WI38 (cell line): ENCODE data around the gene IPO11.
"Not testable (repeated sequence)": the region's sequence is repeated elsewhere in the genome, so short reads cannot be mapped to it uniquely, and the experiment has no call there.

Source experiments
- H3K4me3 ChIP-seq: 2 replicates; pipeline ENCODE4 v1.5.1; 2011; ENCODE audit warnings: low read depth, mild to moderate bottlenecking, control low read depth, low read length
- TF ChIP-seq, protein P1 (sequence below): IDR thresholded peaks from 2 replicates; pipeline ENCODE4 v1.5.1; 2012; ENCODE audit warnings: low read depth, mild to moderate bottlenecking, control low read depth, low read length

Gene IPO11

GRCh38 chr5:62653001-62653863 lies 240.7 kb downstream of the IPO11 start:
- no peak overlapping the region for H3K4me3 ChIP-seq
- TF ChIP-seq, protein P1, sequence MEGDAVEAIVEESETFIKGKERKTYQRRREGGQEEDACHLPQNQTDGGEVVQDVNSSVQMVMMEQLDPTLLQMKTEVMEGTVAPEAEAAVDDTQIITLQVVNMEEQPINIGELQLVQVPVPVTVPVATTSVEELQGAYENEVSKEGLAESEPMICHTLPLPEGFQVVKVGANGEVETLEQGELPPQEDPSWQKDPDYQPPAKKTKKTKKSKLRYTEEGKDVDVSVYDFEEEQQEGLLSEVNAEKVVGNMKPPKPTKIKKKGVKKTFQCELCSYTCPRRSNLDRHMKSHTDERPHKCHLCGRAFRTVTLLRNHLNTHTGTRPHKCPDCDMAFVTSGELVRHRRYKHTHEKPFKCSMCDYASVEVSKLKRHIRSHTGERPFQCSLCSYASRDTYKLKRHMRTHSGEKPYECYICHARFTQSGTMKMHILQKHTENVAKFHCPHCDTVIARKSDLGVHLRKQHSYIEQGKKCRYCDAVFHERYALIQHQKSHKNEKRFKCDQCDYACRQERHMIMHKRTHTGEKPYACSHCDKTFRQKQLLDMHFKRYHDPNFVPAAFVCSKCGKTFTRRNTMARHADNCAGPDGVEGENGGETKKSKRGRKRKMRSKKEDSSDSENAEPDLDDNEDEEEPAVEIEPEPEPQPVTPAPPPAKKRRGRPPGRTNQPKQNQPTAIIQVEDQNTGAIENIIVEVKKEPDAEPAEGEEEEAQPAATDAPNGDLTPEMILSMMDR = no peak

DNA sequence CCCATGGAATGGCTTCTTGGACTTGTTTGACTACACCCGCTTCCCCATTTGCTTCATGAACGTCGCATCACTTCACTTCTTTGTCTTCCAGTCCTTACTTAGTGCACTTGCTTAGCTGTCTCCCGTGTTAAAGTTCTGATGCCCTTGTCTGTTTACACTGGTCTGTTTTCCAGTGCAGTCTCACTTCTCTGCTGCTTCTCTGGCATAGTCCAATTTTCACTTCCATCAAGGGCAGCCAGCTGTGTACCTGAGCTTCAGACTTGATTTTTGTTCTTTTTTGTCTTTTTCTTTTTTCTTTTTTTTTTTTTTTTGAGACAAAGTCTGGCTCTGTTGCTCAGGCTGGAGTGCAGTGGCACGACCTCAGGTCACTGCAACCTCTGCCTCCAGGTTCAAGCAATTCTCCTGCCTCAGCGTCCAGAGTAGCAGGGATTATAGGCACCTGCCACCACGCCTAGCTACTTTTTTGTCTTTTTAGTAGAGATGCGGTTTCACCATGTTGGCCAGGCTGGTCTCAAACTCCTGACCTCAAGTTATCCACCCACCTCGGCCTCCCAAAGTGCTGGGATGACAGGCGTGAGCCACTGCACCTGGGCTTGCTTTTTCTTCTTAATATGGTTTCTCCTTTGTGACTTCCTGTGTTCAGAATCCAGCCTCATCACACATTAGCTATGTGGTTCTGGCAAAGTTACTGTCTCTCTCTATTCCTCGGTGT lies 241.5 kb downstream of the IPO11 start:
- TF ChIP-seq, protein P1 = no peak
- H3K4me3 ChIP-seq = no peak overlapping the region

- H3K4me3 ChIP-seq = not testable (repeated sequence)
Measured at GRCh38 chr5:62657772-62658171, 245.2 kb downstream of the IPO11 start.

DNA sequence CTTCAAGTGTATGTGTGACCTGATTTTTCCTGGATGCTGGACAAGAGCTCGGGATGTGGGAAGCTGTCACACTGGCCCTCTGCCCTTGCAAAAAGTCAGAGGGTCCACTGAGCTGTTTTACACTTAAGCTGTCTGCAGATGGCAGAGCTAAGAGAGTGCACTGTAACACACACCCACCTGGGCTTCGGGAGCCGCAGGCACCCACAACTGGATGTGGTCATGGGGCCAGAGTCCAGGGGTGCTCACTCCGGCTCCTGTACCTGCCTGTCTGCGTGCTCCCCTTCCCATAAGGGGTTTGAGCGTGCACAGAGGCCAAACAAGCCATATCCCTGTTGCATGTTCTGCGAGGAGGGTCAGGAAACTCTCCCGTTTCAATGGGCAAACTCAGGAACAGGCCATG lies 248.6 kb downstream of the IPO11 start:
- TF ChIP-seq, protein P1 = no peak
- no peak overlapping the region for H3K4me3 ChIP-seq

- TF ChIP-seq, protein P1 = no peak
Measured at GRCh38 chr5:62662521-62662920, 250.0 kb downstream of the IPO11 start.

GRCh38 chr5:62671479-62671878 lies 258.9 kb downstream of the IPO11 start:
- TF ChIP-seq, protein P1 = no peak
- no peak overlapping the region for H3K4me3 ChIP-seq

More at GRCh38 chr5:62662521-62662920, 250.0 kb downstream of the IPO11 start:
- H3K4me3 ChIP-seq = no peak overlapping the region

DNA sequence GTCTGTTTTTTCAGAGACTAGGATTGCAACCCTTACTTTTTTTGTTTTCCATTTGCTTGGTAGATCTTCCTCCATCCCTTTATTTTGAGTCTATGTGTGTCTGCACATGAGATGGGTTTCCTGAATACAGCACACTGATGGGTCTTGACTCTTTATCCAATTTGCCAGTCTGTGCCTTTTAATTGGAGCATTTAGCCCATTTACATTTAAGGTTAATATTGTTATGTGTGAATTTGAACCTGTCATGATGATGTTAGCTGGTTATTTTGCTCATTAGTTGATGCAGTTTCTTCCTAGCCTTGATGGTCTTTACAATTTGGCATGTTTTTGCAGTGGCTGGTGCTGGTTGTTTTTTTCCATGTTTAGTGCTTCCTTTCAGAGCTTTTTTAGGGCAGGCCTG lies 264.0 kb downstream of the IPO11 start:
- not testable (repeated sequence) for H3K4me3 ChIP-seq
